Measurements from ENCODE around the gene NUCB2. TPM values are rescaled to one million over a fixed set of nuclear protein-coding genes. Genes with fewer than 3 reads are reported as not detected.
A peak's percentile ranks its signal among the peaks of the same experiment; 100 is the strongest.

Gene NUCB2
- total and polyA plus RNA-seq, 2 experiments from 2014 or later = 52.4 to 129 TPM

DNA sequence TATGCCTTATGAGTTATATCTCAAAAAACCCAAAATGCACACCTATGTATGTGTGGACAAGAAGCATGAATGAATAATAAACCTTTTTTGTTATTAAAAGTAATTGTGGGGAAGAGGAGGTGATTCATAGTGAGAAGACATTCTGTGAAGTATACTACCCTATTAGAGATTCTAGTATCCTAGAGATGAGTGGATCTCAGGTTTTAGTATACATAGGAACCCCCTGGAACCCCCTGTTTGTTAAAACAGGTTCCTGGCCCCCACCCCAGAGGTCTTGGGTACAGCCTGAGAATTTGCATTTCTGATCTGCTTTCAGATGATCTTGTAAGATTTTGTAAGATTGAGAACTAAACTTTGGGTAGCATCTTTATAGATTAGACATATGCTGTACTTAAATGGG is 17.5 kb downstream of the NUCB2 start:
- H3K9me3 ChIP-seq (ENCODE audit: low read depth) = no peaks in the 10 kb centered on the region
- no peak for DNase-seq (ENCODE audit: low read depth in 1 of 2, low spot score in 1 of 2)
- TF ChIP-seq CTCF (IDR thresholded peaks at IDR 0.05; ENCODE audit: low read depth, low read length) = no peak
- no peaks in the 10 kb centered on the region for H3K27me3 ChIP-seq
- no peak overlapping the region for H3K4me3 ChIP-seq
- no peak overlapping the region for H3K27ac ChIP-seq
- H3K4me1 ChIP-seq (ENCODE audit: low read depth) = no peaks in the 10 kb centered on the region
- peaks cover 5% of the 10 kb centered on the region for H3K36me3 ChIP-seq

- H3K9me3 ChIP-seq (ENCODE audit: low read depth) = no peaks in the 10 kb centered on the region
- no peak for TF ChIP-seq CTCF (IDR thresholded peaks at IDR 0.05; ENCODE audit: low read depth, low read length)
- no peaks in the 10 kb centered on the region for H3K4me1 ChIP-seq (ENCODE audit: low read depth)
Measured at GRCh38 chr11:17296852-17297559, 20.5 kb downstream of the NUCB2 start.

DNA sequence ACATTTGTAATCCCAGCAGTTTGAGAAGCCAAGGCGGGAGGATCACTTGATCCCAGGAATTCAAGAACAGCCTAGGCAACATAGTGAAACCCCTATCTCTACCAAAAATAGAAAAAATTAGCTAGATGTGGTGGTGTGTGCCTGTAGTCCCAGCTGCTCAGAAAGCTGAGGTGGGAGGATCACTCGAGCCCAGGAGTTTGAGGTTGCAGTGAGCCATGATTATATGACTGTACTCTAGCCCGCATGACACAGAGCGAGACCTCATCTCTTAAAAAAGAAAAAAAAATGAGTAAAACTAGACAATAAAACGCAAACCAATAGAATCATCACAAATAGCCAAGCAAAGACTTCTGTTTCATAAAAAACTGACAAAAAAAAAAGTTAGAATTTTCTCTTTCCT is 21.8 kb downstream of the NUCB2 start:
- TF ChIP-seq CTCF (IDR thresholded peaks at IDR 0.05; ENCODE audit: low read depth, low read length) = no peak
- Histone ChIP-seq H3K27me3 (no peaks in the 10 kb centered on the region), H3K4me1 (ENCODE audit: low read depth) (no peaks in the 10 kb centered on the region), H3K27ac (no peak overlapping the region), H3K36me3 (peaks cover 15% of the 10 kb centered on the region), H3K4me3 (no peak overlapping the region), H3K9me3 (ENCODE audit: low read depth) (no peaks in the 10 kb centered on the region)
- DNase-seq (ENCODE audit: low read depth in 1 of 2, low spot score in 1 of 2) = no peak

More at GRCh38 chr11:17296852-17297559, 20.5 kb downstream of the NUCB2 start:
- Histone ChIP-seq H3K36me3 (peaks cover 10% of the 10 kb centered on the region), H3K27me3 (no peaks in the 10 kb centered on the region), H3K4me3 (no peak overlapping the region), H3K27ac (no peak overlapping the region)
- DNase-seq (ENCODE audit: low read depth in 1 of 2, low spot score in 1 of 2) = no peak

GRCh38 chr11:17300372-17300771 is 23.8 kb downstream of the NUCB2 start:
- Histone ChIP-seq H3K9me3 (ENCODE audit: low read depth) (no peaks in the 10 kb centered on the region), H3K4me3 (no peak overlapping the region), H3K4me1 (ENCODE audit: low read depth) (no peaks in the 10 kb centered on the region), H3K27ac (no peak overlapping the region), H3K36me3 (peaks cover 23% of the 10 kb centered on the region), H3K27me3 (no peaks in the 10 kb centered on the region)
- TF ChIP-seq CTCF (IDR thresholded peaks at IDR 0.05; ENCODE audit: low read depth, low read length) = no peak
- no peak for DNase-seq (ENCODE audit: low read depth in 1 of 2, low spot score in 1 of 2)

DNA sequence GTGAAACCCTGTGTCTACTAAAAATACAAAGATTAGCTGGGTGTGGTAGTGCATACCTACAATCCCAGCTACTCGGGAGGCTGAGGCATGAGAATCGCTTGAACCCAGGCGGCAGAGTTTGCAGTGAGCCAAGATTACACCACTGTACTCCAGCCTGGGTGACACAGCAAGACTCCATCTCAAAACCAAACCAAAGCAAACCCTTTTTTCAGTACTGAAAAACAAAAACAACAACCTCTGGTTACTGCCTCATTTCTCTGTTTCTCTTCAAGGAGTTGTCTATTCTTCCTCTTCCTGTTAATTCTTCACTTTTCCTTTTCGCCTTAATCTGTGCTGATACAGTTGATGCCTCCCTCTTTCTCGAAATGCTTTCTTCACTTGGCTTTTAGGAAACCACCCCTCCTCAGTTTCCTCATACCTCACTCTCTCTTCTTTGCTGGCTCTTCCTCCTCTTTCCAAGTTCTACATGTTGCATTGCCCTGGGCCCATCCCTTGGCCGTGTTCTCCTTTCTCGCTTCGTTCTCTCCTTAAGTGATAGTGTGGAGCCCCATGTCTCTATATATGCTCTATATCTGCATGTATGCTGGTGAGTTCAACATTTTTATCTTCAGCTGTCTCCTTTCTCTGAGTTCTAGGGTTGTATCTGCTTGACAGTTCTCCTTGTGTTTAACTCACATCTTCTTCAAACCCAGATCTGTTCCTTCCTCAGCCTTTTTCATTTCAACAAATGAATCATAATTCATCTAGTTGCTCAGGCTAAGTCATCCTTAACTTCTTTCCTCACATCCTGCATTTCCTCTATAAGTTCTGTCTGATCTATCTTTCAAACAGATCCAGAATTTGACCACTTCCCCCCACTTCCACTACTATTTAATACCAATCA is 37.1 kb downstream of the NUCB2 start:
- no peak for DNase-seq (ENCODE audit: low read depth in 1 of 2, low spot score in 1 of 2)
- peaks cover 7% of the 10 kb centered on the region for H3K4me1 ChIP-seq (ENCODE audit: low read depth)
- H3K27me3 ChIP-seq = no peaks in the 10 kb centered on the region
- TF ChIP-seq CTCF (IDR thresholded peaks at IDR 0.05; ENCODE audit: low read depth, low read length) = no peak
- no peak overlapping the region for H3K4me3 ChIP-seq
- no peaks in the 10 kb centered on the region for H3K9me3 ChIP-seq (ENCODE audit: low read depth)
- peaks cover 33% of the 10 kb centered on the region for H3K36me3 ChIP-seq
- H3K27ac ChIP-seq = peak overlapping the region; percentile 14

All from cardiac muscle cell (in vitro differentiated cells and primary cell).